Thyroid gland (tissue), 4 donors: ENCODE measurements around the gene MAN2C1.

Experiments used
- POLR2A ChIP-seq, 2 donors: fragments of 450-650 bp; IDR thresholded peaks; one replicate each; pipeline ENCODE4 v1.6.1; 2017; ENCODE audit warnings: antibody characterized with exemption in 2 of 2, mild to moderate bottlenecking in 2 of 2, moderate library complexity in 1 of 2
- TF ChIP-seq, protein P1 (sequence below), 6 experiments: fragments of 200-600 bp in 3 of 6; fragments of 450-650 bp in 3 of 6; sonication (generic) in 3 of 6; IDR thresholded peaks; one replicate each; pipeline ENCODE4 v1.5.1; 2016 to 2019; ENCODE audit warnings: antibody characterized with exemption in 6 of 6, mild to moderate bottlenecking in 2 of 6, inconsistent platforms in 1 of 6, moderate library complexity in 1 of 6

- TF ChIP-seq, protein P1, sequence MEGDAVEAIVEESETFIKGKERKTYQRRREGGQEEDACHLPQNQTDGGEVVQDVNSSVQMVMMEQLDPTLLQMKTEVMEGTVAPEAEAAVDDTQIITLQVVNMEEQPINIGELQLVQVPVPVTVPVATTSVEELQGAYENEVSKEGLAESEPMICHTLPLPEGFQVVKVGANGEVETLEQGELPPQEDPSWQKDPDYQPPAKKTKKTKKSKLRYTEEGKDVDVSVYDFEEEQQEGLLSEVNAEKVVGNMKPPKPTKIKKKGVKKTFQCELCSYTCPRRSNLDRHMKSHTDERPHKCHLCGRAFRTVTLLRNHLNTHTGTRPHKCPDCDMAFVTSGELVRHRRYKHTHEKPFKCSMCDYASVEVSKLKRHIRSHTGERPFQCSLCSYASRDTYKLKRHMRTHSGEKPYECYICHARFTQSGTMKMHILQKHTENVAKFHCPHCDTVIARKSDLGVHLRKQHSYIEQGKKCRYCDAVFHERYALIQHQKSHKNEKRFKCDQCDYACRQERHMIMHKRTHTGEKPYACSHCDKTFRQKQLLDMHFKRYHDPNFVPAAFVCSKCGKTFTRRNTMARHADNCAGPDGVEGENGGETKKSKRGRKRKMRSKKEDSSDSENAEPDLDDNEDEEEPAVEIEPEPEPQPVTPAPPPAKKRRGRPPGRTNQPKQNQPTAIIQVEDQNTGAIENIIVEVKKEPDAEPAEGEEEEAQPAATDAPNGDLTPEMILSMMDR (IDR thresholded peaks at IDR 0.05) = no peak
- TF ChIP-seq POLR2A (IDR thresholded peaks at IDR 0.05) = no peak
Observed at GRCh38 chr15:75314552-75315290, 53.7 kb downstream of the MAN2C1 start.
